Neutrophil (primary cell): ENCODE measurements around the gene LMNTD1.

ENCODE experiments used
- H3K27ac ChIP-seq: fragments of 200-600 bp; sonication (generic); 2 replicates; pipeline ENCODE4 v1.5.1; 2016; ENCODE audit warnings: mild to moderate bottlenecking, moderate library complexity
- H3K27me3 ChIP-seq: fragments of 200-600 bp; sonication (generic); 2 replicates; pipeline ENCODE4 v1.6.0; 2016; ENCODE audit warnings: mild to moderate bottlenecking
- H3K36me3 ChIP-seq: fragments of 200-600 bp; sonication (generic); 2 replicates; pipeline ENCODE4 v1.5.1; 2017
- H3K4me1 ChIP-seq, 2 experiments: fragments of 200-600 bp in 1 of 2; sonication (generic) in 1 of 2; 1 replicate in 1 of 2; 2 replicates in 1 of 2; pipeline versions ENCODE4 v1.5.1 to v1.6.1; 2013 to 2016; ENCODE audit warnings: low read depth in 1 of 2, low read length in 1 of 2, mild to moderate bottlenecking in 1 of 2, moderate library complexity in 1 of 2; ENCODE audit not compliant: control insufficient read depth in 1 of 2, insufficient read depth in 1 of 2
- H3K4me3 ChIP-seq, 2 experiments: fragments of 200-600 bp in 1 of 2; sonication (generic) in 1 of 2; 1 replicate in 1 of 2; 2 replicates in 1 of 2; pipeline ENCODE4 v1.5.1; 2013 to 2016; ENCODE audit warnings: low read depth in 1 of 2, low read length in 1 of 2, mild to moderate bottlenecking in 1 of 2, moderate library complexity in 1 of 2
- H3K9me3 ChIP-seq: fragments of 200-600 bp; sonication (generic); 2 replicates; pipeline ENCODE4 v1.5.1; 2016
- TF ChIP-seq, protein P1 (sequence below): fragments of 200-600 bp; sonication (generic); IDR thresholded peaks from 2 replicates; pipeline ENCODE4 v1.5.1; 2016; ENCODE audit warnings: antibody characterized with exemption

Gene LMNTD1

DNA sequence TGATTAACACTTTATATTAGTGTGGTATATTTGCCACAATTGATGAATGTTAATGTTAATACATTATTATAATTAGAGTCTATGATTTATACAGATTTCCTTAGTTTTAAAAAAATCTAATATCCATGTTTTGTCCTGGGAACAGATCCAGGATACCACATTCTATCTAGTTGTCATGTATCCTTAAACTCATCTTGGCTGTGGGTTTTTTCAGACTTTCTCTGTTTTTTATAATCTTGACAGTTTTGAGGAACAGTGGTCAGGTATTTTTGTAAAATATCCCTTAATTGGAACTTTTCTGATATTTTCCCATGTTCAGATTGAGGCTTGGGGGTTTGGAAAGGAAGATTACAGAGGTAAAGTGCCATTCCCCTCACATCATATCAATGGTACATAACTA, 104.1 kb downstream of the LMNTD1 start:
- H3K4me3 ChIP-seq, result no peak overlapping the region
- no peaks in the 10 kb centered on the region for H3K9me3 ChIP-seq
- TF ChIP-seq, protein P1, sequence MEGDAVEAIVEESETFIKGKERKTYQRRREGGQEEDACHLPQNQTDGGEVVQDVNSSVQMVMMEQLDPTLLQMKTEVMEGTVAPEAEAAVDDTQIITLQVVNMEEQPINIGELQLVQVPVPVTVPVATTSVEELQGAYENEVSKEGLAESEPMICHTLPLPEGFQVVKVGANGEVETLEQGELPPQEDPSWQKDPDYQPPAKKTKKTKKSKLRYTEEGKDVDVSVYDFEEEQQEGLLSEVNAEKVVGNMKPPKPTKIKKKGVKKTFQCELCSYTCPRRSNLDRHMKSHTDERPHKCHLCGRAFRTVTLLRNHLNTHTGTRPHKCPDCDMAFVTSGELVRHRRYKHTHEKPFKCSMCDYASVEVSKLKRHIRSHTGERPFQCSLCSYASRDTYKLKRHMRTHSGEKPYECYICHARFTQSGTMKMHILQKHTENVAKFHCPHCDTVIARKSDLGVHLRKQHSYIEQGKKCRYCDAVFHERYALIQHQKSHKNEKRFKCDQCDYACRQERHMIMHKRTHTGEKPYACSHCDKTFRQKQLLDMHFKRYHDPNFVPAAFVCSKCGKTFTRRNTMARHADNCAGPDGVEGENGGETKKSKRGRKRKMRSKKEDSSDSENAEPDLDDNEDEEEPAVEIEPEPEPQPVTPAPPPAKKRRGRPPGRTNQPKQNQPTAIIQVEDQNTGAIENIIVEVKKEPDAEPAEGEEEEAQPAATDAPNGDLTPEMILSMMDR, result no peak

DNA sequence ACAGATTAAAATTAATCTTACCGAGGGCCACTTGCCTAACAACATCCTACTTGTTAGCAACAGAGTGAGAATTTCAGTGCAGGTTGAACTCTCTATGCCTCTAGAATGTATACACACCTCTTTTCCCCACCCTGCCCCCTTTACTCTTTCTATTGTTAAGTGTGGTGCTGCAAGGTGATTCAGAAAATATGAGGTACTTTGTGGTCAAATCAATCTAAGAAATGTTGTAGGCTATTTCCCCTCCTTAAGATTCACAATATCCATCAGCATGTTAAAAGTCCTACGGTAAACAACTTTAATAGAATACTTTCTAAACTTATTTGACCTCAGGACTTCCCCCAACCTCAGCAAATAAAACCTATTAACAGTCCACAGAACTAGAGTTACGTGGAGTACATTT, 106.0 kb downstream of the LMNTD1 start:
- no peaks in the 10 kb centered on the region for H3K9me3 ChIP-seq
- H3K36me3 ChIP-seq, result no peaks in the 10 kb centered on the region
- H3K4me1 ChIP-seq, result no peaks in the 10 kb centered on the region
- TF ChIP-seq, protein P1, result no peak
- H3K4me3 ChIP-seq, result no peak overlapping the region
- H3K27me3 ChIP-seq, result no peaks in the 10 kb centered on the region
- no peak overlapping the region for H3K27ac ChIP-seq

More for the DNA sequence above, 104.1 kb downstream of the LMNTD1 start:
- Histone ChIP-seq H3K36me3 (no peaks in the 10 kb centered on the region), H3K27me3 (no peaks in the 10 kb centered on the region), H3K4me1 (no peaks in the 10 kb centered on the region), H3K27ac (no peak overlapping the region)

DNA sequence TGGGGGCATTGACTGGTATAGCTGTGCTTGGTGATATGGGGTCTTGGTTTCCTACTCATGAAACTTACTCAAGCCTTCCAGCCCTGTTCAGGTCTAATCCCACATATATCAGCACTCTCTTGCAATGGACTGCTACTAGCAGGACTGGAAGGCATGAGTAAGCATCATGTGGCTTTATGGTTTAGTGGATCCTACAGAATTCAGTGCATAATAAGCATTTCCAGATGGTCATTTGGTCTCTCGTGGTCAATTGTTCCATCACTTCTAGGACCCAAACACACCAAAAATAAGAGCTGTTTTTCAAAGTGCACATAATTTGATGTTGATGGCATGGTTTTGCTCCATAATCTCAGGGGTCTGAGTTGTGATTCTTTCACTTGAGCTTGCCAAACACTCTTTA, 114.4 kb downstream of the LMNTD1 start:
- no peaks in the 10 kb centered on the region for H3K36me3 ChIP-seq
- no peaks in the 10 kb centered on the region for H3K27me3 ChIP-seq
- TF ChIP-seq, protein P1, result no peak
- H3K27ac ChIP-seq, result no peak overlapping the region
- no peaks in the 10 kb centered on the region for H3K9me3 ChIP-seq
- no peak overlapping the region for H3K4me3 ChIP-seq
- H3K4me1 ChIP-seq, result no peaks in the 10 kb centered on the region

DNA sequence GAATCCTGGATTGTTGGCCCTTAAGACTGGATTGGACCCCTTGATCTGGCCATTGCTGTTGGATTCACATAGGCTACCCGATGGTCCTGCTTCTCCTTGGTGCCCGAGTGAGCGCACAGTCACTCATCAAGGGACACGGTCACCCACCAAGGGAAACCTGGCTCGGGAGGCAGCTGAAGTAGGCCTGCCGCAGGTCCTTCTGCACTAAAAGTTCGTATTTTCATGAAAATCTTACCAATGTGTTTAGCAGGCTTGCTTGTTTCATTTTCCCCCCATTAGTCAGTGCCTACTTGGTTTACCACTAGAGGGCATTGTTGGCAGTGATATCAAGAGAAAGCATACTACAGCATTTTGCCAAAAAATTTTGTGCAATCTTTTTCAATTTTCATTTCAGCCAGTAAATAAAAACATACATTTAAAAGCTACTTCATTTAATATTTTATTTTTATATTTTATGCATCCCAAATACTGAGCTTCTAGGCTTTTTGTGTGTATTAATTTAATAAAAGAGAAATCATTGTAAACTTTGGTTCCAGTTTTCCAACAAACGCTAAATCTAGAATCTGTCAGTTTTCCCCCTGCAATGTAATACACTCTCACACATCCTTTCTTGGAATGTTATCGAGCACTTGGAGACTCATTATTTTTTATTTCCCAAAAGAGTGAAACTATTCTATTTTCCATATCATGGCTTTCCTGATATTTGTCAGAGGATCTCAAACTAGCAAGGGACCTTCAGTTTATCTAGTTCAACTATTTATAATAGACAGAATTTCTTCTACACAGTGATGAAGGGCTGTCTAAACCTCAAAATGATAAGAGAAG, 116.7 kb downstream of the LMNTD1 start:
- H3K4me1 ChIP-seq, result no peaks in the 10 kb centered on the region
- H3K9me3 ChIP-seq, result no peaks in the 10 kb centered on the region
- TF ChIP-seq, protein P1, result no peak
- no peak overlapping the region for H3K27ac ChIP-seq
- H3K4me3 ChIP-seq, result no peak overlapping the region
- no peaks in the 10 kb centered on the region for H3K36me3 ChIP-seq
- H3K27me3 ChIP-seq, result no peaks in the 10 kb centered on the region

DNA sequence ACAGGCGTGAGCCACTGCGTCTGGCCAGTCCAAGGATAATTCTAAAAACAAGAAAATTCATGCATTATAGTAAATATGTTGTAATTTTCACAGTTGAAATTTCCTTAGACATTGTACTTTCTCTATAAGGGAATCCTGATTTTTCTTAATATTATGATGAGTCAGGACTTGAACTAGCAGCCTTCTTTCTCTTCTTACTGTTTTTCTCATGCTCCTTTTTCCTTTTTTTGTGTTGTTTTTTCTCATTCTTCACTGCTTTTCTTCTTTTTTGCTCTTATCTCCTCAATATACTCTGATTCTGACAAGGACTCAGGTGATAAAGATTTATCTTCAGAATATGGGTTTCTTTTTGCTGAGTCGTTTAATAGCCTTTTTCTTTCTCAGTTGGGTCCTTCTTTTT, 117.7 kb downstream of the LMNTD1 start:
- H3K9me3 ChIP-seq, result no peaks in the 10 kb centered on the region
- no peak overlapping the region for H3K27ac ChIP-seq
- H3K36me3 ChIP-seq, result no peaks in the 10 kb centered on the region
- no peaks in the 10 kb centered on the region for H3K27me3 ChIP-seq
- no peak overlapping the region for H3K4me3 ChIP-seq
- TF ChIP-seq, protein P1, result no peak
- no peaks in the 10 kb centered on the region for H3K4me1 ChIP-seq
